Peyer's patch (tissue), 4 donors: Measurements from ENCODE around the gene GAS6. TPM values are rescaled to one million over a fixed set of nuclear protein-coding genes. Genes with fewer than 3 reads are reported as not detected.

Source experiments
- DNase-seq, 3 donors: peaks; one replicate each; pipeline ENCODE4 v3.0.0-alpha.2; 2017 to 2019
- H3K27ac ChIP-seq, 4 donors: fragments of 200-600 bp; sonication (generic); one replicate each; pipeline ENCODE4 v1.5.1; 2016 to 2019
- H3K27me3 ChIP-seq, 2 donors: fragments of 200-600 bp; sonication (generic); one replicate each; pipeline ENCODE4 v1.5.1; 2019
- H3K36me3 ChIP-seq, 3 donors: fragments of 200-600 bp; sonication (generic); one replicate each; pipeline ENCODE4 v1.5.1; 2016 to 2019
- H3K4me1 ChIP-seq, 4 donors: fragments of 200-600 bp; sonication (generic); one replicate each; pipeline ENCODE4 v1.5.1; 2016 to 2019
- H3K4me3 ChIP-seq, 4 donors: fragments of 200-600 bp; sonication (generic); 1 replicate in 3 of 4; 2 replicates in 1 of 4; pipeline ENCODE4 v1.5.1; 2016 to 2019; ENCODE audit warnings: mild to moderate bottlenecking in 1 of 4
- H3K9me3 ChIP-seq, 4 donors: fragments of 200-600 bp; sonication (generic); one replicate each; pipeline ENCODE4 v1.5.1; 2016 to 2019; ENCODE audit warnings: mild to moderate bottlenecking in 1 of 4
- POLR2A ChIP-seq, 2 donors: fragments of 450-650 bp; IDR thresholded peaks; one replicate each; pipeline ENCODE4 v1.5.1; 2017; ENCODE audit warnings: antibody characterized with exemption in 2 of 2, mild to moderate bottlenecking in 2 of 2, moderate library complexity in 2 of 2
- total RNA-seq, 4 donors: library from RNA; depleted of rRNA; stranded (reverse); fragments of >200 nt; gene quantifications; one replicate each; pipeline ENCODE4 v1.1.0, GENCODE V29; 2016
- TF ChIP-seq, protein P1 (sequence below), 6 experiments: fragments of 450-650 bp in 4 of 6; fragments of 200-600 bp in 2 of 6; sonication (generic) in 1 of 6; IDR thresholded peaks; one replicate each; pipeline ENCODE4 v1.5.1; 2017 to 2019; ENCODE audit warnings: antibody characterized with exemption in 6 of 6, mild to moderate bottlenecking in 3 of 6, moderate library complexity in 1 of 6

The GAS6 gene
- total RNA-seq, 4 donors from 2014 or later, result 132 to 226 (median 154) TPM

DNA sequence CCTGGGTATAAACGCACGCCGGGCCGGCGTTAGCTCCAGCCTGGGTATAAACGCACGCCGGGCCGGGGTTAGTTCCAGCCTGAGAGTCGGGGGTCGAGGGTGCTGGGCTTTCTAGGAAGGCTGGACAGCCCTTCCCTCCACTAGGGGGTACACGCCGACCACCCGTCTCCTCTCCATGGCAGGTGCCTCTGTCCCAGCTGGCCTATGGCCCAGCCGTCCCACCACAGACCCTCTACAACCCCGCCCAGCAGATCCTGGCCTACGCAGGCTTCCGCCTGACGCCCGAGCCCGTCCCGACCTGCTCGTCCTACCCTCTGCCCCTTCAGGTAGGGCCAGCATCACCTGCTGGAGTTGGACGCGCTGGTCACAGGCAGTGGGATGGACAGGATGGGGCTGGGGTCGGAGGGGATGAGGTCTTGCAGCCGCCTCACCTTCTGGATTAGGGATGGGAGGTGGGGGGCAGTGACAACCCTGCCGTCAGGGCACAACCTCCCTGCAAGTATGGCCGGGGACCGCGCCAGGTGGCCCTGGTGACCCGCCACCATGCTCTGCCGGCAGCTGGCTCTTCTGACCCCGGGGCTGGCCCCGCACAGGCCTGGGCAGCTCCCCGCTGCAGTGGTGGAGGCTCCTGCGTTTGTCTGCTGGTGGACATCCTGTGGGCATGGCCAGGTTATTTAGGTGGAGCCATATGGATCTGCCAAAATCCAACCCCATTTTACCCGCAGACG, 59.0 kb downstream of the GAS6 start:
- H3K9me3 ChIP-seq, result peaks cover 0 to 11% (median 1%) of the 10 kb centered on the region in 4 donors
- TF ChIP-seq, protein P1, sequence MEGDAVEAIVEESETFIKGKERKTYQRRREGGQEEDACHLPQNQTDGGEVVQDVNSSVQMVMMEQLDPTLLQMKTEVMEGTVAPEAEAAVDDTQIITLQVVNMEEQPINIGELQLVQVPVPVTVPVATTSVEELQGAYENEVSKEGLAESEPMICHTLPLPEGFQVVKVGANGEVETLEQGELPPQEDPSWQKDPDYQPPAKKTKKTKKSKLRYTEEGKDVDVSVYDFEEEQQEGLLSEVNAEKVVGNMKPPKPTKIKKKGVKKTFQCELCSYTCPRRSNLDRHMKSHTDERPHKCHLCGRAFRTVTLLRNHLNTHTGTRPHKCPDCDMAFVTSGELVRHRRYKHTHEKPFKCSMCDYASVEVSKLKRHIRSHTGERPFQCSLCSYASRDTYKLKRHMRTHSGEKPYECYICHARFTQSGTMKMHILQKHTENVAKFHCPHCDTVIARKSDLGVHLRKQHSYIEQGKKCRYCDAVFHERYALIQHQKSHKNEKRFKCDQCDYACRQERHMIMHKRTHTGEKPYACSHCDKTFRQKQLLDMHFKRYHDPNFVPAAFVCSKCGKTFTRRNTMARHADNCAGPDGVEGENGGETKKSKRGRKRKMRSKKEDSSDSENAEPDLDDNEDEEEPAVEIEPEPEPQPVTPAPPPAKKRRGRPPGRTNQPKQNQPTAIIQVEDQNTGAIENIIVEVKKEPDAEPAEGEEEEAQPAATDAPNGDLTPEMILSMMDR (IDR thresholded peaks at IDR 0.05), result no peak
- peak in 1 of 3 donors; percentile 26 for DNase-seq

DNA sequence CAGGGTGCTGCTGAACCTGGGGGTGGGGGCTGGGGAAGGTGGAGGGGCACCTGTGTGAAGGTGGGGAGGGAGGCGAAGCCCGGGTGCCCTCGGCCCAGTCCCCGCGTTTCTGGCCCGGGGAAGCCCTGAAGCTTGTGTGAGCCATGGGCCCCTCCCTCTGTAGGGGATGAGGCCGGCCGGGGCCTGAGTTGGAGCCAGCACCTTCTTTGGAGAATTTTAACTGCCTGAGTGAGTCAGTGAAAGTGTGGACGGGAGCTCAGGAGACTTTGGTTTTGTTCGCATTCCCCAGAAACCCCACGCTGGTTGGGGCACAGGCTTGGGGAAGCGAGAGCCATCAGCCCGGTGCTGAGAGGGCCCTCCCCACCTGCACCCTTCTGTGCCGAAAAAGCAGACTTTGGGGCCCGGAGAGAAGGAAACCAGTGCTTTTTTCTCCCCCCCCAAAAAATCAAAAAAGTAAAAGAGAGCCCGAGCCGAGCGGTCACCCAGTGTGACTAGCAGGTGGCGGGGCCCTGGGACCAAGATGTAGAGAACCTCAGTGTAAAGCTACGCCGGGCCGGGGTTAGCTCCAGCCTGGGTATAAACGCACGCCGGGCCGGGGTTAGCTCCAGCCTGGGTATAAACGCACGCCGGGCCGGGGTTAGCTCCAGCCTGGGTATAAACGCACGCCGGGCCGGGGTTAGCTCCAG, 59.7 kb downstream of the GAS6 start:
- H3K27me3 ChIP-seq, result no peaks in the 10 kb centered on the region
- H3K4me3 ChIP-seq, result no peak overlapping the region
- H3K4me1 ChIP-seq, result peaks cover 0 to 6% (median 0%) of the 10 kb centered on the region in 4 donors
- no peak overlapping the region for H3K27ac ChIP-seq
- no peak for TF ChIP-seq POLR2A (IDR thresholded peaks at IDR 0.05)
- TF ChIP-seq, protein P1 (IDR thresholded peaks at IDR 0.05), result no peak
- peak in 1 of 3 donors; percentile 37 for DNase-seq
- no peaks in the 10 kb centered on the region for H3K36me3 ChIP-seq
- peaks cover 0 to 7% (median 1%) of the 10 kb centered on the region in 4 donors for H3K9me3 ChIP-seq

More for the DNA sequence above, 59.0 kb downstream of the GAS6 start:
- no peaks in the 10 kb centered on the region for H3K27me3 ChIP-seq
- no peak overlapping the region for H3K27ac ChIP-seq
- no peak overlapping the region for H3K4me3 ChIP-seq
- peaks cover 0 to 6% (median 0%) of the 10 kb centered on the region in 4 donors for H3K4me1 ChIP-seq
- H3K36me3 ChIP-seq, result no peaks in the 10 kb centered on the region

DNA sequence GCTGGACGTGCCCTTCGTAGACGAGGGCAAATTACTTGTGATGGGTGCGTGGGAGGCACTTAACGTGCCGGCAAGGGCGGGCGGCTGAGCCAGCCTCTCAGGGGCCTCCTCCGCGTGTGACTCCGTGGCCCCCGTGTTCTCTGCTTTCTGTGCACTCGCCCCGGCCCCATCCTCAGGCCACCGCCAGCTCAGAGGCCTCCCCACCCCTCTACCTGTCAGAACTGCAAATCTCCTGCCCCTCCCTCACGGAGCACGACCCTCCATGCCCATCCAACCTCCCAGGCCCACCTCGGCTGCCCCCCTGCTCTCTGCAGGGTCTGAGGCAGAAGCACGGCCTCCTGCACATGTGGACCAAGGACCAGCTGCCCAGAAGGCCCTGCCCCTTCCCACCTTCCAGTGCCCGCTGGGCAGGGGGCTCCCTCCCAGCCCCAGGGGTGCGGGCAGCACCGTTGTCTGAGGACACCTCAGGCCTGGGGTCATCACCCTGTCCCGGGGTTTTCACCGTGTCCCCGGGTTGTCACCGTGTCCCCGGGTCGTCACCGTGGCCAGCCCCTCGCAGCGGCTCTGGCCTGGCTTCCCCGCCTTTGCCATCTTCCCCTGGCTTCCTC, 60.4 kb downstream of the GAS6 start:
- peak in 1 of 3 donors; percentile 24 for DNase-seq

DNA sequence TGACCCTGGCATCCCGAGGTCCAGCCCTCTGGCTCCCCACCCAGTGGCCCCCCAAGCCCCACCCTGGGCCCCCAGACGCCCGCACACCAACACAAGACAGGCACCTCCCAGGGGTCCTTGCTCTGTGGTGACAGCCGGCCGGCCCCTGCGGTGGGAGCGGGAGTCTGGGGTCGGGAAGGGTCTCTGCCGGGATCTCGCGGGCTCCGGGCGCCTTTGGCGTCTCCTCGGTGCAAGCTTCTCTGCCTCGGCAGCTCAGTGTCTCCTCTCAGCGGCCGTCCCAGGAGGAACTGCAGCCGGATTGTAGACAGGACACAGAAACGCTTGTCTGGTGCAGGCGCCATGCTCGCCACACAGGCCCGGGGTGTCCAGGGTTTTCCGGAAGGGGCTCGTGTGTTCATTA, 61.1 kb downstream of the GAS6 start:
- DNase-seq, result peak in 1 of 3 donors; percentile 20
- H3K36me3 ChIP-seq, result no peaks in the 10 kb centered on the region
- no peak overlapping the region for H3K27ac ChIP-seq
- H3K9me3 ChIP-seq, result no peaks in the 10 kb centered on the region
- H3K4me1 ChIP-seq, result peaks cover 0 to 6% (median 0%) of the 10 kb centered on the region in 4 donors
- H3K27me3 ChIP-seq, result no peaks in the 10 kb centered on the region
- TF ChIP-seq, protein P1 (IDR thresholded peaks at IDR 0.05), result no peak
- no peak overlapping the region for H3K4me3 ChIP-seq

More for the DNA sequence above, 60.4 kb downstream of the GAS6 start:
- Histone ChIP-seq H3K9me3 (peaks cover 0 to 4% (median 0%) of the 10 kb centered on the region in 4 donors), H3K4me1 (peaks cover 0 to 6% (median 0%) of the 10 kb centered on the region in 4 donors), H3K27me3 (no peaks in the 10 kb centered on the region), H3K27ac (no peak overlapping the region), H3K36me3 (no peaks in the 10 kb centered on the region), H3K4me3 (no peak overlapping the region)
- no peak for TF ChIP-seq POLR2A (IDR thresholded peaks at IDR 0.05)
- TF ChIP-seq, protein P1 (IDR thresholded peaks at IDR 0.05), result no peak

DNA sequence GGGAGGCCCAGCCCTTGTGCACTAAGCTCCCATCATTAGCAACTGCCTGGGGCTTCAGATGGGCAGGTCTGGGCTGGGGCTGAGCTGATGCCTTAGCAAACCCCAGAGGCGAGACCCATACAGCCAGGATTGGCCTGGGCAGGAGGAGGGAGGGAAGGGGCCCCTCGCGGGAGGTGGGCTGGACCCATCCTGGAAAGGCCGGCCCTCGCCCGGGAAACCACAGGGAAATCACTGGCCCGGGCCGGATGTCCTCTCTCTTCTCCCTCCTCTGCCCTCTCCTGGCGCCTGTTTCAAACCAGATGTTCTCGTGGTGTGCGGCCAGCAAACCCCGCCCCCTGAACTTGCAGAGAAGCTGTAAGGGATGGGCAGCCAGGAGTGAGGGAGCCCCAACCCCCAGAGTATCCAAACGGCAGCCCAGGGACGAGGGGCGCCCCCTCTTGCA, 61.8 kb downstream of the GAS6 start:
- H3K4me3 ChIP-seq, result no peak overlapping the region
- H3K27me3 ChIP-seq, result no peaks in the 10 kb centered on the region
- peaks cover 0 to 6% (median 0%) of the 10 kb centered on the region in 4 donors for H3K4me1 ChIP-seq
- no peaks in the 10 kb centered on the region for H3K36me3 ChIP-seq
- H3K27ac ChIP-seq, result no peak overlapping the region
- peak in 1 of 3 donors; percentile 55 for DNase-seq
- TF ChIP-seq, protein P1 (IDR thresholded peaks at IDR 0.05), result no peak
- TF ChIP-seq POLR2A (IDR thresholded peaks at IDR 0.05), result no peak
- H3K9me3 ChIP-seq, result no peaks in the 10 kb centered on the region
